Measurements from ENCODE around the gene MXD1.

DNA sequence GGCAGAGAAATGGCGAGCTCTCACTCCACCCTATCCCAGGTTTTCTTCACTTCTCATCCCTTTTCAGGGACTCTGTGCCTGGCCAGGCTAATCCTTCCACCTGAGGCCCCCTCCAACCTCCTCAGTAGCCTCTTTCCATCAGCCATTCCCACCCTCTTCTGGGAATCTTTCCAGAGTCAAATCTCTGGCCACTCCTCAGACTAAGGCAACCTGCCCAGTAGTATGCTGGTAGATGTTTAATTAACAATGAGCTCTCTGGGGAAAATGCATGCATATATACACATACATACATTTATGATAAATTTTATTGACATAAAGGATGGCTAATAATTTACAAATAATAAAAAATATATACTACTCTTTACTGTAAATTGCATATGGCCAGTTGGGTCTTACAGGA lies 57.9 kb downstream of the MXD1 start:
- TF ChIP-seq ZBTB1 (tag by site-specific recombination; IDR thresholded peaks at IDR 0.05) (no peak), ZNF600 (tag by site-specific recombination; IDR thresholded peaks at IDR 0.05) (no peak), TCF7L2 (IDR thresholded peaks at IDR 0.05; ENCODE audit: borderline replicate concordance, low read depth, low read length) (no peak), ZNF146 (tag by site-specific recombination; IDR thresholded peaks at IDR 0.05) (no peak), ZNF670 (tag by site-specific recombination; IDR thresholded peaks at IDR 0.05; ENCODE audit: low read depth) (no peak), ZNF426 (tag by site-specific recombination; IDR thresholded peaks at IDR 0.05) (no peak), ZNF530 (tag by site-specific recombination; IDR thresholded peaks at IDR 0.05; ENCODE audit: low read depth) (no peak), CTCF (tag by site-specific recombination; IDR thresholded peaks at IDR 0.05) (no peak), SP2 (tag by site-specific recombination; IDR thresholded peaks at IDR 0.05) (no peak), ZNF571 (tag by site-specific recombination; IDR thresholded peaks at IDR 0.05) (no peak)
